ENCODE results near the gene EVI2A. TPM values are rescaled to one million over a fixed set of nuclear protein-coding genes. Genes with fewer than 3 reads are reported as not detected.

The EVI2A gene
- total RNA-seq, 6 experiments from 2014 or later: 0.26 to 5.5 (median 2.4) TPM

- Histone ChIP-seq H3K36me3 (no peaks in the 10 kb centered on the region), H3K27me3 (no peaks in the 10 kb centered on the region), H3K4me1 (peaks cover 0 to 5% (median 0%) of the 10 kb centered on the region in 4 donors), H3K4me3 (no peak overlapping the region), H3K27ac (no peak overlapping the region), H3K9me3 (no peaks in the 10 kb centered on the region)
- DNase-seq (no peak), ATAC-seq (no peak)
- WGBS (ENCODE audit: insufficient coverage, low coverage, low lambda C conversion rate, missing lambda C conversion rate): 89% methylated on average over 1 of the region's 1 CpG
- TF ChIP-seq CTCF (IDR thresholded peaks at IDR 0.05) (no peak), POLR2A (IDR thresholded peaks at IDR 0.05) (no peak)
- intact Hi-C loops (cut with DNase I): no loop called here
These were observed 49.2 kb downstream of the EVI2A start for GRCh38 chr17:31272236-31272635.

- intact Hi-C loops (cut with DNase I): no loop called here
- Histone ChIP-seq H3K27me3 (no peaks in the 10 kb centered on the region), H3K36me3 (no peaks in the 10 kb centered on the region), H3K27ac (no peak overlapping the region), H3K4me3 (no peak overlapping the region), H3K4me1 (peaks cover 0 to 5% (median 0%) of the 10 kb centered on the region in 4 donors), H3K9me3 (no peaks in the 10 kb centered on the region)
- WGBS (ENCODE audit: insufficient coverage, low coverage, low lambda C conversion rate, missing lambda C conversion rate): 50% methylated on average over 1 of the region's 1 CpG
- no peak for TF ChIP-seq CTCF (IDR thresholded peaks at IDR 0.05)
- TF ChIP-seq POLR2A (IDR thresholded peaks at IDR 0.05): no peak
- ATAC-seq: peak in 1 of 4 donors; percentile 37
- no peak for DNase-seq
These were observed 51.8 kb downstream of the EVI2A start for GRCh38 chr17:31269578-31269983.

- H3K36me3 ChIP-seq: no peaks in the 10 kb centered on the region
- no peak overlapping the region for H3K27ac ChIP-seq
- intact Hi-C loops (cut with DNase I): no loop called here
- no peak for TF ChIP-seq POLR2A (IDR thresholded peaks at IDR 0.05)
- TF ChIP-seq CTCF (IDR thresholded peaks at IDR 0.05): no peak
- H3K27me3 ChIP-seq: no peaks in the 10 kb centered on the region
- DNase-seq: no peak
- no peak overlapping the region for H3K4me3 ChIP-seq
- 94% methylated on average over 2 of the region's 2 CpGs for WGBS (ENCODE audit: insufficient coverage, low coverage, low lambda C conversion rate, missing lambda C conversion rate)
- H3K4me1 ChIP-seq: peaks cover 0 to 5% (median 0%) of the 10 kb centered on the region in 4 donors
- H3K9me3 ChIP-seq: no peaks in the 10 kb centered on the region
- ATAC-seq: peak in 2 of 4 donors; percentile 12 to 17
These were observed 52.3 kb downstream of the EVI2A start for GRCh38 chr17:31269036-31269577.

Other genes with a start within 250 kb of the EVI2A start
- gene NF1, start 226.6 kb downstream of the EVI2A start, total RNA-seq: 10 to 100 TPM; 26.6 to 35.3 (median 30.0) TPM
- gene OMG, start 24.4 kb downstream of the EVI2A start, total RNA-seq: under 1 TPM in 2 of 6 experiments, not detected in 4; 0.29 to 0.62 TPM
- 1 to 10 TPM; 1.5 to 9.4 (median 4.9) TPM for gene EVI2B, start 7.6 kb downstream of the EVI2A start, total RNA-seq
- 1 to 10 TPM; 3.5 to 6.6 (median 4.6) TPM for gene RAB11FIP4, start 70.1 kb upstream of the EVI2A start, total RNA-seq

All from right lobe of liver (tissue), 6 donors.